22Rv1 (cell line): ENCODE results near the gene PTDSS2.
A peak's percentile ranks its signal among the peaks of the same experiment; 100 is the strongest.

ENCODE experiments used
- H3K27ac ChIP-seq: fragments of 450-650 bp; 2 replicates; pipeline ENCODE4 v1.5.1; 2017
- CTCF ChIP-seq: fragments of 450-650 bp; IDR thresholded peaks from 2 replicates; pipeline ENCODE4 v1.5.1; 2017; ENCODE audit warnings: mild to moderate bottlenecking
- ZFX ChIP-seq: fragments of 450-650 bp; IDR thresholded peaks from 2 replicates; pipeline ENCODE4 v1.6.1; 2017; ENCODE audit warnings: antibody characterized with exemption, borderline replicate concordance

Gene PTDSS2

GRCh38 chr11:503179-503981 is 53.3 kb downstream of the PTDSS2 start:
- TF ChIP-seq CTCF (no peak), ZFX (no peak)
- H3K27ac ChIP-seq: no peak overlapping the region

GRCh38 chr11:504053-504993 is 54.2 kb downstream of the PTDSS2 start:
- H3K27ac ChIP-seq: peak overlapping the region; percentile 98; the same call in 1 of the 2 replicates
- TF ChIP-seq ZFX (no peak), CTCF (no peak)

- no peak for TF ChIP-seq CTCF
- H3K27ac ChIP-seq: peak overlapping the region; percentile 98
These were observed 54.9 kb downstream of the PTDSS2 start for GRCh38 chr11:504994-505344.

- TF ChIP-seq CTCF: peak; percentile 14; the same call in 1 of the 2 replicates
- TF ChIP-seq ZFX: no peak
- H3K27ac ChIP-seq: peak overlapping the region; percentile 98
These were observed 56.3 kb downstream of the PTDSS2 start for GRCh38 chr11:506238-506994.

- no peak for TF ChIP-seq CTCF
- no peak for TF ChIP-seq ZFX
These were observed 57.1 kb downstream of the PTDSS2 start, which contains the start of gene RNH1 for GRCh38 chr11:506995-507726. Gene RNH1 (minus strand): TSS chr11:507242. CDS start chr11:502162, 5,080 bp downstream.

GRCh38 chr11:507727-508515 is 57.8 kb downstream of the PTDSS2 start:
- H3K27ac ChIP-seq: peak overlapping the region; percentile 98
- TF ChIP-seq ZFX (no peak), CTCF (no peak)

More at GRCh38 chr11:506995-507726, 57.1 kb downstream of the PTDSS2 start, which contains the start of gene RNH1:
- H3K27ac ChIP-seq: peak within 1 kb of the TSS; percentile 98
